ENCODE data around the gene PARK7. TPM values are rescaled to one million over a fixed set of nuclear protein-coding genes. Genes with fewer than 3 reads are reported as not detected.

The PARK7 gene
- polyA plus RNA-seq, 2 of the 4 experiments (the other 2 are of a cell fraction): 372 to 446 TPM

- DNase-seq (ENCODE audit: low read depth in 1 of 2, low spot score in 1 of 2): no peak
- 8% methylated on average over 6 of the region's 6 CpGs for WGBS (ENCODE audit: missing lambda C conversion rate)
- ChIA-PET CTCF (interaction anchor here (13.0 kb wide), 1 partner anchor 292 kb away, joined by 172 read pairs; no protein-coding TSS in a partner anchor), POLR2A (no interaction called here)
- no peak for FAIRE-seq
- 0 out of 6 replicates have a peak, but pooled peaks of 1 of the 2 experiments have one; percentile 0 for ATAC-seq
- peak overlapping the region; percentile 91 for H3K4me3 ChIP-seq
- peaks cover 53% of the 10 kb centered on the region for H3K4me1 ChIP-seq
- no peaks in the 10 kb centered on the region for H3K9me3 ChIP-seq
- peak overlapping the region; percentile 86 for H3K4me2 ChIP-seq
- TF ChIP-seq POLR2AphosphoS2 (conservative IDR thresholded peaks at IDR 0.05; ENCODE audit: low read length) (0 out of 2 replicates have a peak, but pooled peaks have one; percentile 10), CBX8 (IDR thresholded peaks at IDR 0.05) (no peak)
- peak overlapping the region; percentile 76 to 100 for H3K27ac ChIP-seq
Measured at GRCh38 chr1:8021676-8022266, 60.3 kb downstream of the PARK7 start.

DNA sequence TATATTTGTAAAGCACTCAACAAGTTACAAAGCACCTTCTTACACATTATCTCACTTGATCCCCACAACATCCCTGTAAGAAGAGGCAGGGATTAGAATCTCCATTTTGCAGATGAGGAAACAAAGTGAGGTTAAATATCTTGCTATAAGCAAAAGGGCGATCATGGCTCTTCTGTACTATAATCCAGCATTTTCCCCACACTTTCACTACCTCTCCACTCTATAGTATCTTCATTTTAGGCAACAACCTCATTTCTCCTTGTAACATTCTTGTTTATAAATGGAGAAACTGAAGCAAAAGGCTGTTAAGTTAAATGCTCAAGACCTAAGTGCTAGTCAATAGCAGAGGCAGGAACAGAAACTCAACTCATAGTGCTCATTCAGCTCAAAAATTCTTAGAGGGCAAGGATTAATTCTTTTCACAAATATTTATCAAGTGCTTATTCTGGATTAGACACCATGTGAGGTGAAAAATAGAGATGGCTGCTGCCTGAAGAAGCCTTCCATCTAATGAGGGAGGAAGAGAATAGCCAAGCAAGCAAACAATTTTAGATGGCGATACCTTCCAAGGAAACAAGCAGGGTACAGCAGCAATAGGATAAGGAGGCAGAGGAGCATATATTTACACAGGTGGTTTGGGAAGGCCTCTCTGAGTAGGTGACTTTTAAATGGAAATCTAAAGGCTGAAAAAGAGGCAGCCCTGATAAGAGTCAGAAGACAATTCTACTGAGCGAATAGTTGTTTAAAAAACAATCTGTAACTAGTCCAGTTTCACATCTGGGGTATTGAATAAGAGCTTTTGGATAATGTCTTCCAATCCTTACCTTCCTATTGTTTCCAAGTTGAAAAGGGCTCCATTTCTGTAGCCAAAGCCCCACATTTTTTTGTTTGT lies 61.1 kb downstream of the PARK7 start:
- peak overlapping the region; percentile 91 for H3K4me3 ChIP-seq

More for the DNA sequence above, 61.1 kb downstream of the PARK7 start:
- 10% methylated on average over 3 of the region's 3 CpGs for whole genome bisulfite sequencing (ENCODE audit: missing lambda C conversion rate)
- ChIA-PET POLR2A (no interaction called here), CTCF (interaction anchor here (1.3 kb wide), 1 partner anchor 292 kb away, joined by 5 read pairs; no protein-coding TSS in a partner anchor)
- Histone ChIP-seq H3K4me1 (peaks cover 45% of the 10 kb centered on the region), H3K4me2 (peak overlapping the region; percentile 86), H3K9me3 (no peaks in the 10 kb centered on the region), H3K27ac (peak overlapping the region; percentile 76 to 100)
- ATAC-seq: no peak
- TF ChIP-seq ZSCAN20 (CRISPR knock-in tag; IDR thresholded peaks at IDR 0.05): no peak
- TF ChIP-seq RCOR1 (IDR thresholded peaks at IDR 0.05; ENCODE audit: low read depth, low read length): no peak
- no peak for TF ChIP-seq HMGXB4 (CRISPR knock-in tag; IDR thresholded peaks at IDR 0.05; ENCODE audit: borderline replicate concordance)
- TF ChIP-seq SMC3 (IDR thresholded peaks at IDR 0.05): no peak
- no peak for TF ChIP-seq CBX8 (IDR thresholded peaks at IDR 0.05)
- TF ChIP-seq POLR2A (IDR thresholded peaks at IDR 0.05; ENCODE audit: low read length): no peak
- TF ChIP-seq MAFK (IDR thresholded peaks at IDR 0.05; ENCODE audit: partially characterized antibody): no peak
- no peak; a peak in 1 of 5 replicates for TF ChIP-seq JUN (IDR thresholded peaks at IDR 0.05)
- no peak for TF ChIP-seq MAZ (IDR thresholded peaks at IDR 0.05; ENCODE audit: borderline replicate concordance, low read depth, low read length)
- TF ChIP-seq FOSB (CRISPR knock-in tag; IDR thresholded peaks at IDR 0.05): peak; percentile 27; the same call in 1 of the 2 replicates
- TF ChIP-seq CHD2 (IDR thresholded peaks at IDR 0.05; ENCODE audit: low read length, partially characterized antibody): no peak
- TF ChIP-seq REST (IDR thresholded peaks at IDR 0.05): 0 out of 2 replicates have a peak, but pooled peaks have one; percentile 8
- TF ChIP-seq PHF8 (IDR thresholded peaks at IDR 0.05; ENCODE audit: borderline replicate concordance, low read depth): no peak
- TF ChIP-seq ZFP36 (IDR thresholded peaks at IDR 0.05; ENCODE audit: borderline replicate concordance, partially characterized antibody): no peak
- TF ChIP-seq, protein P1, sequence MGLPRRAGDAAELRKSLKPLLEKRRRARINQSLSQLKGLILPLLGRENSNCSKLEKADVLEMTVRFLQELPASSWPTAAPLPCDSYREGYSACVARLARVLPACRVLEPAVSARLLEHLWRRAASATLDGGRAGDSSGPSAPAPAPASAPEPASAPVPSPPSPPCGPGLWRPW (IDR thresholded peaks at IDR 0.05): no peak
- no peak for DNase-seq (ENCODE audit: low read depth in 1 of 2, low spot score in 1 of 2)
- no peak for FAIRE-seq

Data from A549 (cell line).